ENCODE measurements around the gene NOTCH2. TPM values are rescaled to one million over a fixed set of nuclear protein-coding genes. Genes with fewer than 3 reads are reported as not detected.

The NOTCH2 gene
- total RNA-seq (2022; extraction: Qiagen RNA extraction; ENCODE audit: low read depth) = 14.5 to 28.1 TPM (median 25.6 TPM) in 5 replicates

GRCh38 chr1:120069067-120069919, at the start of gene NOTCH2:
Gene NOTCH2, minus strand, starts transcription at chr1:120069662. Its CDS starts 256 bp downstream, at chr1:120069406.

GRCh38 chr1:119896303-119896702, 173.2 kb downstream of the NOTCH2 start, which contains the start of gene ADAM30:
Gene ADAM30, minus strand, starts transcription at chr1:119896515. Its CDS starts 179 bp downstream, at chr1:119896336.

Other genes with a start within 250 kb of the NOTCH2 start
- not detected in 5 replicates for gene ADAM30, start 173.1 kb downstream of the NOTCH2 start, total RNA-seq (2022; extraction: Qiagen RNA extraction; ENCODE audit: low read depth)
- gene SEC22B, start 106.9 kb upstream of the NOTCH2 start, total RNA-seq (2022; extraction: Qiagen RNA extraction; ENCODE audit: low read depth) = 5.9 to 9.3 TPM (median 8.0 TPM) in 5 replicates

Measured in A549 treated with RU486 at 1 μM for 4 hours (cell line).